SK-N-SH (cell line): Measurements from ENCODE around the gene INAFM2. TPM values are rescaled to one million over a fixed set of nuclear protein-coding genes. Genes with fewer than 3 reads are reported as not detected.

Experiments used
- CTCF ChIA-PET: fragments of 300-600, 350-600 bp; formaldehyde crosslinking; extraction: SDS; loops from one replicate; lab custom pipeline; 2021; lab: Yijun Ruan, JAX
- POLR2A ChIA-PET: fragments of 350-600 bp; sonication (Branson Sonifier 250); formaldehyde crosslinking; extraction: SDS; loops from one replicate; lab custom pipeline; 2020; ENCODE audit warnings: antibody characterized with exemption, inconsistent platforms; lab: Yijun Ruan, JAX
- DNase-seq: peaks from one replicate; pipeline ENCODE4 v3.0.0; 2012
- H2AFZ ChIP-seq: fragments of 200-600 bp; sonication (generic); 2 replicates; pipeline ENCODE4 v1.8.1; 2016; ENCODE audit warnings: antibody characterized with exemption, mild to moderate bottlenecking, low read depth
- H3F3A ChIP-seq: fragments of 200-600 bp; sonication (generic); replicated peaks from 2 replicates; pipeline ENCODE3; 2016; ENCODE audit warnings: antibody characterized with exemption, mild to moderate bottlenecking; ENCODE audit not compliant: insufficient read depth
- H3K27ac ChIP-seq, 2 experiments: fragments of 200-500 bp in 1 of 2; fragments of 200-600 bp in 1 of 2; sonication (Bioruptor generic) in 1 of 2; sonication (generic), shearing (Covaris generic) in 1 of 2; 2 replicates each; pipeline versions ENCODE4 v1.5.1 to v1.6.1; 2014 to 2016; ENCODE audit warnings: low read depth in 2 of 2, inconsistent platforms in 1 of 2, low read length in 1 of 2, mild to moderate bottlenecking in 1 of 2, mixed read lengths in 1 of 2
- H3K27me3 ChIP-seq: fragments of 200-600 bp; sonication (generic), shearing (Covaris generic); 2 replicates; pipeline ENCODE4 v1.6.1; 2016; ENCODE audit warnings: mixed run types; ENCODE audit not compliant: insufficient read depth
- H3K36me3 ChIP-seq, 2 experiments: fragments of 200-500 bp in 1 of 2; fragments of 200-600 bp in 1 of 2; sonication (Bioruptor generic) in 1 of 2; sonication (generic) in 1 of 2; replicated peaks in 1 of 2; 2 replicates each; pipeline versions ENCODE3 to v1.5.1; 2014 to 2016; ENCODE audit warnings: low read length in 1 of 2, mild to moderate bottlenecking in 1 of 2; ENCODE audit not compliant: insufficient read depth in 2 of 2, control insufficient read depth in 1 of 2
- H3K4me1 ChIP-seq, 2 experiments: fragments of 200-500 bp in 1 of 2; fragments of 200-600 bp in 1 of 2; sonication (Bioruptor generic) in 1 of 2; sonication (generic), shearing (Covaris generic) in 1 of 2; 2 replicates each; pipeline versions ENCODE4 v1.5.1 to v1.6.1; 2014 to 2016; ENCODE audit warnings: low read depth in 1 of 2, low read length in 1 of 2, mixed run types in 1 of 2; ENCODE audit not compliant: insufficient read depth in 2 of 2, control insufficient read depth in 1 of 2
- H3K4me2 ChIP-seq: fragments of 200-600 bp; sonication (generic), shearing (Covaris generic); 2 replicates; pipeline ENCODE4 v1.6.1; 2017; ENCODE audit warnings: mixed run types
- H3K4me3 ChIP-seq, 2 experiments: fragments of 200-500 bp in 1 of 2; fragments of 200-600 bp in 1 of 2; sonication (Bioruptor generic) in 1 of 2; sonication (generic), shearing (Covaris generic) in 1 of 2; 2 replicates each; pipeline versions ENCODE4 v1.5.1 to v1.8.1; 2014 to 2016; ENCODE audit warnings: low read depth in 2 of 2, inconsistent platforms in 1 of 2, low read length in 1 of 2, mild to moderate bottlenecking in 1 of 2, mixed read lengths in 1 of 2, moderate library complexity in 1 of 2
- H3K79me2 ChIP-seq: fragments of 200-600 bp; sonication (generic); 2 replicates; pipeline ENCODE4 v1.8.1; 2017; ENCODE audit warnings: mild to moderate bottlenecking; ENCODE audit not compliant: insufficient read depth
- H3K9ac ChIP-seq: fragments of 200-600 bp; sonication (generic); 2 replicates; pipeline ENCODE4 v1.6.1; 2017; ENCODE audit warnings: mixed run types
- H3K9me2 ChIP-seq: fragments of 200-600 bp; sonication (generic); 2 replicates; pipeline ENCODE4 v1.6.1; 2017; ENCODE audit warnings: mixed run types
- H3K9me3 ChIP-seq: fragments of 200-600 bp; sonication (generic); 2 replicates; pipeline ENCODE4 v1.6.1; 2017; ENCODE audit warnings: mixed run types, mild to moderate bottlenecking, moderate library complexity
- H4K20me1 ChIP-seq: fragments of 200-600 bp; sonication (generic); 2 replicates; pipeline ENCODE4 v1.6.1; 2017; ENCODE audit warnings: mild to moderate bottlenecking, mixed run types; ENCODE audit not compliant: insufficient read depth
- CHD2 ChIP-seq: fragments of 150-350 bp; IDR thresholded peaks from 2 replicates; pipeline ENCODE4 v1.6.1; 2018; ENCODE audit warnings: low read length; ENCODE audit not compliant: partially characterized antibody
- CTCF ChIP-seq: fragments of 200-600 bp; sonication (generic); IDR thresholded peaks from 2 replicates; pipeline ENCODE4 v1.6.1; 2017; ENCODE audit warnings: antibody characterized with exemption, mild to moderate bottlenecking, moderate library complexity
- EP300 ChIP-seq, 2 experiments: IDR thresholded peaks; 2 replicates each; pipeline versions ENCODE4 v1.4.0 to v1.6.1; 2012; ENCODE audit warnings: borderline replicate concordance in 1 of 2, low read depth in 1 of 2, low read length in 1 of 2
- FOXJ3 ChIP-seq: sonication (generic); formaldehyde crosslinking; IDR thresholded peaks from 2 replicates; pipeline ENCODE4 v1.5.1; 2020; ENCODE audit warnings: mild to moderate bottlenecking, missing genetic modification reagents
- MEF2A ChIP-seq: IDR thresholded peaks from 2 replicates; pipeline ENCODE4 v1.4.0; 2012; ENCODE audit warnings: low read depth, borderline replicate concordance
- MXI1 ChIP-seq: IDR thresholded peaks from 2 replicates; pipeline ENCODE4 v1.6.1; 2012; ENCODE audit warnings: mild to moderate bottlenecking, low read depth, low read length, improper control_type of control experiment
- NFIC ChIP-seq: IDR thresholded peaks from 2 replicates; pipeline ENCODE4 v1.4.0; 2012; ENCODE audit warnings: borderline replicate concordance
- PBX3 ChIP-seq: IDR thresholded peaks from 2 replicates; pipeline ENCODE4; 2012
- POLR2AphosphoS5 ChIP-seq: IDR thresholded peaks from 2 replicates; pipeline ENCODE4 v1.6.1; 2012; ENCODE audit warnings: low read depth, low read length
- RAD21 ChIP-seq: IDR thresholded peaks from 2 replicates; pipeline ENCODE4 v1.6.1; 2012; ENCODE audit warnings: mild to moderate bottlenecking, low read length
- RCOR1 ChIP-seq: fragments of 150-350 bp; IDR thresholded peaks from 2 replicates; pipeline ENCODE4 v1.6.1; 2017; ENCODE audit warnings: antibody characterized with exemption, low read length
- RFX5 ChIP-seq: IDR thresholded peaks from 2 replicates; pipeline ENCODE4 v1.6.1; 2012; ENCODE audit warnings: mild to moderate bottlenecking, improper control_type of control experiment, low read length
- SIN3A ChIP-seq: IDR thresholded peaks from 2 replicates; pipeline ENCODE4 v1.6.1; 2012; ENCODE audit warnings: low read depth, mild to moderate bottlenecking, low read length, moderate library complexity, borderline replicate concordance
- SMC3 ChIP-seq: IDR thresholded peaks from 2 replicates; pipeline ENCODE4 v1.6.1; 2012; ENCODE audit warnings: low read depth, low read length, improper control_type of control experiment
- TAF1 ChIP-seq: IDR thresholded peaks from 2 replicates; pipeline ENCODE4 v1.6.1; 2012; ENCODE audit warnings: low read depth, mild to moderate bottlenecking, low read length, moderate library complexity, borderline replicate concordance
- TCF12 ChIP-seq: IDR thresholded peaks from 2 replicates; pipeline ENCODE4 v1.4.0; 2012
- TEAD4 ChIP-seq: IDR thresholded peaks from 2 replicates; pipeline ENCODE4 v1.4.0; 2012; ENCODE audit warnings: mild to moderate bottlenecking, borderline replicate concordance; ENCODE audit not compliant: insufficient read depth
- USF2 ChIP-seq: fragments of 150-350 bp; IDR thresholded peaks from 2 replicates; pipeline ENCODE4 v1.6.1; 2017; ENCODE audit warnings: antibody characterized with exemption, low read length, low read depth, borderline replicate concordance
- YY1 ChIP-seq: IDR thresholded peaks from 2 replicates; pipeline ENCODE4 v1.4.0; 2012; ENCODE audit warnings: low read depth, mild to moderate bottlenecking
- ZBTB33 ChIP-seq: IDR thresholded peaks from 2 replicates; pipeline ENCODE4 v1.4.0; 2012; ENCODE audit warnings: low read depth, borderline replicate concordance
- WGBS: methylation state at CpG from one replicate; pipeline ENCODE4 v1.1.6; 2017; ENCODE audit warnings: low lambda C conversion rate; 5-methylcytosine and 5-hydroxymethylcytosine counted together
- polyA plus RNA-seq, 3 experiments: library from polyadenylated mRNA; depleted of rRNA; stranded (reverse); fragments of >200 nt; gene quantifications; 2 replicates each; pipeline ENCODE4 v1.2.3, GENCODE V29; 2012

The INAFM2 gene
- polyA plus RNA-seq, 1 of the 3 experiments (the other 2 are of a cell fraction), result 7.8 TPM

GRCh38 chr15:40320931-40321371, 2.5 kb upstream of the INAFM2 start:
- Histone ChIP-seq H3K36me3 (peaks cover 0 to 2% of the 10 kb centered on the region in 2 experiments), H3K4me1 (peaks cover 10 to 20% of the 10 kb centered on the region in 2 experiments; a peak in 3 of 4 replicates), H3K27me3 (no peaks in the 10 kb centered on the region), H3K9me3 (no peaks in the 10 kb centered on the region), H2AFZ (no peak overlapping the region), H4K20me1 (no peaks in the 10 kb centered on the region), H3K79me2 (peaks cover 15% of the 10 kb centered on the region; the same call in 1 of the 2 replicates), H3K9ac (no peak overlapping the region), H3K27ac (peak overlapping the region in 1 of 2 experiments; percentile 18; a peak in 2 of 4 replicates), H3K4me2 (no peak overlapping the region), H3K4me3 (no peak overlapping the region; a peak in 1 of 4 replicates), H3K9me2 (no peaks in the 10 kb centered on the region), H3F3A (peaks cover 6% of the 10 kb centered on the region)
- peak; percentile 78 for DNase-seq
- CTCF ChIA-PET, result interaction anchor here (1.0 to 70.6 kb wide), 11 partner anchors 7 to 215 kb away, joined by 3 to 2194 read pairs (median 8); partner anchors contain the start of genes ANKRD63, BAHD1, CCDC9B and DISP2
- WGBS, result 4% methylated on average over 2 of the region's 2 CpGs
- POLR2A ChIA-PET, result no interaction called here
- TF ChIP-seq PBX3, result no peak
- peak; percentile 75 for TF ChIP-seq SMC3
- peak; percentile 67 for TF ChIP-seq RAD21
- TF ChIP-seq CHD2, result peak; percentile 16
- TF ChIP-seq FOXJ3, result no peak
- peak; percentile 90 for TF ChIP-seq CTCF
- no peak for TF ChIP-seq TAF1
- no peak for TF ChIP-seq YY1
- 0 out of 2 replicates have a peak, but pooled peaks have one; percentile 26 for TF ChIP-seq MXI1

GRCh38 chr15:40322531-40323238, 807 bp upstream of the INAFM2 start:
- Histone ChIP-seq H4K20me1 (no peaks in the 10 kb centered on the region), H3F3A (peaks cover 6% of the 10 kb centered on the region), H3K4me3 (peak overlapping the region; percentile 54 to 70), H3K4me1 (peaks cover 16 to 20% of the 10 kb centered on the region in 2 experiments; a peak in 3 of 4 replicates), H3K27me3 (no peaks in the 10 kb centered on the region), H2AFZ (no peak overlapping the region), H3K79me2 (peaks cover 15% of the 10 kb centered on the region; the same call in 1 of the 2 replicates), H3K36me3 (peaks cover 0 to 4% of the 10 kb centered on the region in 2 experiments), H3K9ac (no peak overlapping the region), H3K9me3 (no peaks in the 10 kb centered on the region), H3K9me2 (no peaks in the 10 kb centered on the region), H3K4me2 (peak overlapping the region; percentile 34; the same call in 1 of the 2 replicates), H3K27ac (no peak overlapping the region)
- DNase-seq, result no peak
- ChIA-PET CTCF (interaction anchor here (0.6 to 70.6 kb wide), 10 partner anchors 8 to 283 kb away, joined by 3 to 2194 read pairs (median 6); partner anchors contain the start of genes ANKRD63, CCDC9B, DISP2 and INAFM2), POLR2A (interaction anchor here (0.6 to 1.7 kb wide), 3 partner anchors 13 to 74 kb away, joined by 3 to 5 read pairs (median 3); no protein-coding TSS in a partner anchor)
- 87% methylated on average over 19 of the region's 26 CpGs for whole genome bisulfite sequencing
- TF ChIP-seq RCOR1 (no peak), CHD2 (no peak), YY1 (no peak), NFIC (no peak), SIN3A (no peak), POLR2AphosphoS5 (no peak), MEF2A (no peak), TCF12 (no peak), ZBTB33 (no peak), EP300 (IDR thresholded peaks at IDR 0.05; ENCODE audit: borderline replicate concordance in 1 of 2, low read depth in 1 of 2, low read length in 1 of 2) (no peak), FOXJ3 (no peak), USF2 (no peak), RFX5 (no peak), TEAD4 (no peak)
